H9 (cell line): ENCODE measurements around the gene TRERF1. TPM values are rescaled to one million over a fixed set of nuclear protein-coding genes. Genes with fewer than 3 reads are reported as not detected.

Experiments
- DNase-seq: peaks from one replicate; pipeline ENCODE4 v3.0.0-alpha.2; 2017
- H2AFZ ChIP-seq: one replicate; pipeline ENCODE4 v1.6.1; 2013; ENCODE audit warnings: mild to moderate bottlenecking, low read length, control low read depth, moderate library complexity
- H2AK5ac ChIP-seq: 2 replicates; pipeline ENCODE4 v1.6.1; 2013; ENCODE audit warnings: low read length, control low read depth, mixed read lengths; ENCODE audit not compliant: insufficient read length
- H2BK120ac ChIP-seq: one replicate; pipeline ENCODE4 v1.6.1; 2013; ENCODE audit warnings: low read depth, mild to moderate bottlenecking, low read length, control low read depth, inconsistent platforms; ENCODE audit not compliant: poor library complexity, severe bottlenecking
- H2BK12ac ChIP-seq: 2 replicates; pipeline ENCODE4 v1.6.1; 2013; ENCODE audit warnings: low read length, control low read depth, mixed read lengths, low read depth; ENCODE audit not compliant: insufficient read length
- H2BK15ac ChIP-seq: 2 replicates; pipeline ENCODE4 v1.6.1; 2013; ENCODE audit warnings: low read depth, low read length, control low read depth
- H2BK20ac ChIP-seq: one replicate; pipeline ENCODE4 v1.6.1; 2013; ENCODE audit warnings: low read depth, mild to moderate bottlenecking, low read length, control low read depth, inconsistent platforms; ENCODE audit not compliant: poor library complexity, severe bottlenecking
- H2BK5ac ChIP-seq: 2 replicates; pipeline ENCODE4 v1.6.1; 2013; ENCODE audit warnings: low read length, control low read depth, mixed read lengths; ENCODE audit not compliant: insufficient read length
- H3K14ac ChIP-seq: 2 replicates; pipeline ENCODE4 v1.6.1; 2013; ENCODE audit warnings: low read length, control low read depth; ENCODE audit not compliant: insufficient read depth
- H3K18ac ChIP-seq: 2 replicates; pipeline ENCODE4 v1.6.1; 2013; ENCODE audit warnings: low read depth, mild to moderate bottlenecking, mixed read lengths, low read length, control low read depth; ENCODE audit not compliant: insufficient read length
- H3K23ac ChIP-seq: 2 replicates; pipeline ENCODE4 v1.6.1; 2013; ENCODE audit warnings: low read length, control low read depth, mixed read lengths, low read depth; ENCODE audit not compliant: insufficient read length
- H3K23me2 ChIP-seq: 2 replicates; pipeline ENCODE4 v1.6.1; 2013; ENCODE audit warnings: low read depth, mild to moderate bottlenecking, mixed read lengths, low read length, control low read depth; ENCODE audit not compliant: insufficient read length, poor library complexity, severe bottlenecking
- H3K27ac ChIP-seq: 2 replicates; pipeline ENCODE4 v1.5.1; 2013; ENCODE audit warnings: low read length, control low read depth, mixed read lengths, low read depth; ENCODE audit not compliant: insufficient read length
- H3K27me3 ChIP-seq: 2 replicates; pipeline ENCODE4 v1.6.1; 2013; ENCODE audit warnings: low read length, control low read depth, inconsistent platforms; ENCODE audit not compliant: insufficient read depth
- H3K4ac ChIP-seq: 2 replicates; pipeline ENCODE4 v1.6.1; 2013; ENCODE audit warnings: low read depth, mild to moderate bottlenecking, control low read depth, inconsistent platforms, low read length, moderate library complexity
- H3K4me1 ChIP-seq: 2 replicates; pipeline ENCODE4 v1.6.1; 2013; ENCODE audit warnings: low read length, control low read depth, inconsistent platforms; ENCODE audit not compliant: insufficient read depth
- H3K4me2 ChIP-seq: 2 replicates; pipeline ENCODE4 v1.6.1; 2013; ENCODE audit warnings: low read length, control low read depth, mixed read lengths; ENCODE audit not compliant: insufficient read length, insufficient read depth
- H3K56ac ChIP-seq: 2 replicates; pipeline ENCODE4 v1.6.1; 2013; ENCODE audit warnings: low read depth, mild to moderate bottlenecking, mixed read lengths, low read length, control low read depth; ENCODE audit not compliant: insufficient read length
- H3K79me1 ChIP-seq: 2 replicates; pipeline ENCODE4 v1.6.1; 2013; ENCODE audit warnings: low read depth, mild to moderate bottlenecking, moderate library complexity, low read length, control low read depth, inconsistent platforms; ENCODE audit not compliant: insufficient read depth, poor library complexity, severe bottlenecking
- H3K79me2 ChIP-seq: 2 replicates; pipeline ENCODE4 v1.6.1; 2013; ENCODE audit warnings: low read length, control low read depth, inconsistent platforms; ENCODE audit not compliant: insufficient read depth
- H3K9ac ChIP-seq: 2 replicates; pipeline ENCODE4 v1.6.1; 2013; ENCODE audit warnings: low read length, control low read depth, mixed read lengths; ENCODE audit not compliant: insufficient read length; ENCODE audit errors: extremely low read depth
- H3K9me3 ChIP-seq: one replicate; pipeline ENCODE4 v1.6.1; 2013; ENCODE audit warnings: low read depth, low read length, inconsistent platforms; ENCODE audit not compliant: control insufficient read depth
- H3T11ph ChIP-seq: one replicate; pipeline ENCODE4 v1.6.1; 2013; ENCODE audit warnings: mild to moderate bottlenecking, low read length, control low read depth, inconsistent platforms
- H4K20me1 ChIP-seq: one replicate; pipeline ENCODE4 v1.6.1; 2013; ENCODE audit not compliant: control insufficient read depth, insufficient read length, insufficient read depth
- H4K5ac ChIP-seq: 2 replicates; pipeline ENCODE4 v1.6.1; 2013; ENCODE audit warnings: low read depth, mild to moderate bottlenecking, mixed read lengths, low read length, control low read depth; ENCODE audit not compliant: insufficient read length
- H4K8ac ChIP-seq: replicated peaks from 2 replicates; pipeline ENCODE4 v1.6.1; 2013; ENCODE audit warnings: low read length, control low read depth, mixed read lengths, low read depth; ENCODE audit not compliant: insufficient read length
- H4K91ac ChIP-seq: 2 replicates; pipeline ENCODE4 v1.6.1; 2013; ENCODE audit warnings: low read depth, mild to moderate bottlenecking, moderate library complexity, mixed read lengths, low read length, control low read depth; ENCODE audit not compliant: insufficient read length
- H3K27ac Mint-ChIP-seq, 3 experiments: 2 replicates in 2 of 3; 3 replicates in 1 of 3; pipeline ENCODE4 v1.8.0; 2020 to 2021; ENCODE audit warnings: mixed read lengths in 3 of 3, mild to moderate bottlenecking in 1 of 3, moderate library complexity in 1 of 3
- H3K27me3 Mint-ChIP-seq: 2 replicates; pipeline ENCODE4 v1.8.0; 2021; ENCODE audit warnings: low read depth, mild to moderate bottlenecking, moderate library complexity, mixed read lengths
- H3K36me3 Mint-ChIP-seq, 3 experiments: 2 replicates in 2 of 3; 3 replicates in 1 of 3; pipeline ENCODE4 v1.8.0; 2020 to 2021; ENCODE audit warnings: low read depth in 3 of 3, mixed read lengths in 3 of 3; ENCODE audit not compliant: insufficient read depth in 1 of 3
- H3K4me1 Mint-ChIP-seq, 2 experiments: 2 replicates each; pipeline ENCODE4 v1.8.0; 2020; ENCODE audit warnings: mixed read lengths in 2 of 2
- H3K4me3 Mint-ChIP-seq, 2 experiments: 2 replicates in 1 of 2; 3 replicates in 1 of 2; pipeline ENCODE4 v1.8.0; 2020 to 2021; ENCODE audit warnings: mild to moderate bottlenecking in 2 of 2, mixed read lengths in 2 of 2, moderate library complexity in 1 of 2
- H3K9me3 Mint-ChIP-seq, 2 experiments: 2 replicates in 1 of 2; 3 replicates in 1 of 2; pipeline ENCODE4 v1.8.0; 2020; ENCODE audit warnings: mild to moderate bottlenecking in 2 of 2, mixed read lengths in 2 of 2, moderate library complexity in 1 of 2
- CTCF ChIP-seq: fragments of 200-600 bp; sonication (generic); conservative IDR thresholded peaks from 3 replicates; pipeline ENCODE4 v1.8.0; 2021; ENCODE audit warnings: antibody characterized with exemption, mild to moderate bottlenecking
- WGBS: extraction: QIAGEN DNeasy Blood & Tissue Kit; methylation state at CpG from one replicate; pipeline ENCODE4 v1.1.7; 2013; ENCODE audit warnings: missing lambda C conversion rate, low lambda C conversion rate, mixed read lengths; ENCODE audit not compliant: insufficient read length; ENCODE audit errors: extremely low coverage; 5-methylcytosine and 5-hydroxymethylcytosine counted together
- total RNA-seq: library from RNA; stranded (reverse); gene quantifications from 2 replicates; pipeline ENCODE4 v1.2.1, GENCODE V29; 2021

The TRERF1 gene
- total RNA-seq, 1 experiment from 2014 or later, result 19.7 TPM

DNA sequence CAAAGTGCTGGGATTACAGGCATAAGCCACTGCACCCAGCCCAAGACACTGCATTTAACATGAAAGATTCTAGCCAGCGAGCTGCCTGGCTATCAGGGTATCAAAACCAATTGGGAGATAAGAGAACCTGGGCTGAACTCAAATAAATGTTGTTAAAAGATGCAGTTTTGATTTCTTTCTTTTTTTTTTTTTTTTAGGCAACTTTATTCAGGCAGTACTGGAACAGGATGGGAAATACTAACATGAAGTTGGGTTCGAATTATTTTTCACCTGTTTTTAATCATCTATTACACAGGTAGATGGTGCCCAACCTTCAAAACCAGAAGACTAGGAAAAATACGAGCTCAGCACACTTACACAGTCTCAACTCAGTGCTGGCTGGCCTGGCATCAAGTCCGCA, 63.7 kb downstream of the TRERF1 start:
- no peak overlapping the region for H2AFZ ChIP-seq
- no peak overlapping the region for H2AK5ac ChIP-seq
- no peak overlapping the region for H3K4me2 ChIP-seq
- H3K4ac ChIP-seq, result no peak overlapping the region
- H2BK5ac ChIP-seq, result no peak overlapping the region
- H3K18ac ChIP-seq, result no peak overlapping the region
- no peaks in the 10 kb centered on the region for H3K23me2 ChIP-seq
- no CpG with 5 or more reads among the region's 4 CpGs for WGBS
- H3K9me3 ChIP-seq, result no peaks in the 10 kb centered on the region
- no peaks in the 10 kb centered on the region for H3K27me3 ChIP-seq
- H3K4me1 ChIP-seq, result peaks cover 3% of the 10 kb centered on the region; the same call in 1 of the 2 replicates
- H3K9ac ChIP-seq, result no peak overlapping the region
- Mint-ChIP-seq H3K4me3 (no peak overlapping the region), H3K36me3 (peaks cover 2 to 5% (median 2%) of the 10 kb centered on the region in 3 experiments; a peak in 3 of 7 replicates), H3K9me3 (no peaks in the 10 kb centered on the region), H3K27ac (no peak overlapping the region), H3K4me1 (peaks cover 32 to 44% of the 10 kb centered on the region in 2 experiments), H3K27me3 (no peaks in the 10 kb centered on the region)
- H2BK120ac ChIP-seq, result no peak overlapping the region
- no peak overlapping the region for H3K27ac ChIP-seq
- no peak overlapping the region for H2BK20ac ChIP-seq
- no peak overlapping the region for H4K5ac ChIP-seq
- H3K56ac ChIP-seq, result no peak overlapping the region
- H4K20me1 ChIP-seq, result no peaks in the 10 kb centered on the region
- TF ChIP-seq CTCF, result no peak
- H2BK12ac ChIP-seq, result no peak overlapping the region
- H3K23ac ChIP-seq, result no peak overlapping the region
- H3K14ac ChIP-seq, result no peak overlapping the region
- H4K91ac ChIP-seq, result no peak overlapping the region
- H2BK15ac ChIP-seq, result no peak overlapping the region
- H4K8ac ChIP-seq, result no peak overlapping the region
- H3K79me1 ChIP-seq, result peaks cover 6% of the 10 kb centered on the region
- no peak overlapping the region for H3T11ph ChIP-seq
- H3K79me2 ChIP-seq, result peaks cover 8% of the 10 kb centered on the region; the same call in 1 of the 2 replicates
- no peak for DNase-seq
